Prostate gland (tissue), 2 donors: ENCODE measurements around the gene GCGR. TPM values are rescaled to one million over a fixed set of nuclear protein-coding genes. Genes with fewer than 3 reads are reported as not detected.

Source experiments
- DNase-seq: peaks from one replicate; pipeline ENCODE4 v3.0.0-alpha.2; 2019; ENCODE audit warnings: low spot score
- H3K27ac ChIP-seq, 2 donors: fragments of 200-600 bp; sonication (generic); 2 replicates each; pipeline ENCODE4 v1.5.1; 2017 to 2019
- H3K27me3 ChIP-seq: fragments of 200-600 bp; sonication (generic); replicated peaks from 2 replicates; pipeline ENCODE4 v1.5.1; 2019; ENCODE audit not compliant: insufficient read depth
- H3K36me3 ChIP-seq, 2 donors: fragments of 200-600 bp; sonication (generic); 1 replicate in 1 of 2; 2 replicates in 1 of 2; pipeline versions ENCODE4 v1.5.1 to v1.8.1; 2017 to 2019
- H3K4me1 ChIP-seq: fragments of 200-600 bp; sonication (generic); replicated peaks from 2 replicates; pipeline ENCODE4 v1.5.1; 2019
- H3K4me3 ChIP-seq, 2 donors: fragments of 200-600 bp; sonication (generic); 2 replicates each; pipeline ENCODE4 v1.5.1; 2017 to 2019
- H3K9me3 ChIP-seq: fragments of 200-600 bp; sonication (generic); 2 replicates; pipeline ENCODE4 v1.5.1; 2017
- POLR2A ChIP-seq: fragments of 450-650 bp; IDR thresholded peaks from one replicate; pipeline ENCODE4 v1.6.1; 2016; ENCODE audit warnings: antibody characterized with exemption, mild to moderate bottlenecking
- POLR2AphosphoS5 ChIP-seq: sonication (generic); formaldehyde crosslinking; IDR thresholded peaks from one replicate; pipeline ENCODE4 v1.6.1; 2017; ENCODE audit warnings: antibody characterized with exemption
- WGBS: methylation state at CpG from one replicate; pipeline ENCODE4 v1.1.5; 2018; 5-methylcytosine and 5-hydroxymethylcytosine counted together
- intact Hi-C: fragments of 100-400 bp; cut with DNase I; formaldehyde crosslinking; loops from one replicate; pipeline ENCODE4 v1.14.2; 2022
- total RNA-seq, 2 donors: library from RNA; depleted of rRNA; stranded (reverse); fragments of >200 nt; gene quantifications; one replicate each; pipeline ENCODE4 v1.1.0, GENCODE V29; 2016
- TF ChIP-seq, protein P1 (sequence below), 4 experiments: fragments of 200-600 bp in 2 of 4; fragments of 450-650 bp in 2 of 4; sonication (generic) in 2 of 4; IDR thresholded peaks; 1 replicate in 3 of 4; 2 replicates in 1 of 4; pipeline ENCODE4 v1.5.1; 2016 to 2019; ENCODE audit warnings: antibody characterized with exemption in 4 of 4, mild to moderate bottlenecking in 2 of 4, moderate library complexity in 2 of 4

The GCGR gene
- total RNA-seq, 2 donors from 2014 or later: 0.97 TPM; not detected in 1

DNA sequence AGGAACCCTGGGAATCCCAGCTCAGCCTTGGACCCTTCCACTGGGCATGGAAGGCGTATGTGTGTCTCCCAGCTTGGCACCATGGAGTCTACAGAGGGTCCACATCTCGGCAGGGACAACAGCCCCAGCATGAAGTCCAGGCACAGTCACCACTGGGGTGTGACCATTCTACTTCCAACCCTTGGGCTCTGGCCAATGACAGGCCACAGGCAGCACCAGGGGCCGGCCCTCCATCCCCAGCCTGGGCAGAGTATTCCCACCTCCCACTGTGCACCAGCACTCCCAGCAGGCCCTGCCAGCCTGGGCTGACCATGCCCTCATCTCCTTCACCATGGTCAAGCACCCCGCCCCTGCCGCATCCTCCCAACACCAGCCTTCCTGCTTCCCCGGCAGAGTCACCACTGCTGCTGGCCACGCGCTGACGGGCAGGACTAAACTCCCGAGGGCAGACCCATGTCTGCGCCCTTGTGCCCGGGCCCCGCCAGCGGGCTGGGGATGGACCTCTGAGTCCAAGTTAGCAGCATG, 40.4 kb downstream of the GCGR start:
- peaks cover 30 to 35% of the 10 kb centered on the region in 2 donors for H3K36me3 ChIP-seq

DNA sequence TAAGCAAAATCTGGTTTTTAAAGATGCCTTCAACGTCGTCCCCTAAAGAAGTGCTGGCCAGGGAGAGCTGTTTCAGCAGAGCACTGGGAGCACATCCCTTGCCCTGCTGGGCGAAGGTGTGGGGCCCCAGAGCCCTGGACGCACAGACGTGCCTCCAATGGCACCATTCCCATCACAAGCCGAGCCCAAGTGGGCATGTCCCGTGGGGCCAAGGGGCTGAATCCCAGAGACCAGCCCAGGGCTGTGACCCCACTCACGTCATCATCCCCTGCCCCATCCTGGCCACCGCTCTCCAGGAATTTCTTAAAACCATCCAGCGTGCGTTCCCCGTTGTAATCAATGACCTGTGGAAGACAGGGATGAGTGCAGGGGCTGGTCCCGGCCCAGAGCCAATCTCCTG, 40.9 kb downstream of the GCGR start:
- H3K4me3 ChIP-seq: no peak overlapping the region
- no peaks in the 10 kb centered on the region for H3K4me1 ChIP-seq
- no peaks in the 10 kb centered on the region for H3K9me3 ChIP-seq
- TF ChIP-seq, protein P1, sequence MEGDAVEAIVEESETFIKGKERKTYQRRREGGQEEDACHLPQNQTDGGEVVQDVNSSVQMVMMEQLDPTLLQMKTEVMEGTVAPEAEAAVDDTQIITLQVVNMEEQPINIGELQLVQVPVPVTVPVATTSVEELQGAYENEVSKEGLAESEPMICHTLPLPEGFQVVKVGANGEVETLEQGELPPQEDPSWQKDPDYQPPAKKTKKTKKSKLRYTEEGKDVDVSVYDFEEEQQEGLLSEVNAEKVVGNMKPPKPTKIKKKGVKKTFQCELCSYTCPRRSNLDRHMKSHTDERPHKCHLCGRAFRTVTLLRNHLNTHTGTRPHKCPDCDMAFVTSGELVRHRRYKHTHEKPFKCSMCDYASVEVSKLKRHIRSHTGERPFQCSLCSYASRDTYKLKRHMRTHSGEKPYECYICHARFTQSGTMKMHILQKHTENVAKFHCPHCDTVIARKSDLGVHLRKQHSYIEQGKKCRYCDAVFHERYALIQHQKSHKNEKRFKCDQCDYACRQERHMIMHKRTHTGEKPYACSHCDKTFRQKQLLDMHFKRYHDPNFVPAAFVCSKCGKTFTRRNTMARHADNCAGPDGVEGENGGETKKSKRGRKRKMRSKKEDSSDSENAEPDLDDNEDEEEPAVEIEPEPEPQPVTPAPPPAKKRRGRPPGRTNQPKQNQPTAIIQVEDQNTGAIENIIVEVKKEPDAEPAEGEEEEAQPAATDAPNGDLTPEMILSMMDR (IDR thresholded peaks at IDR 0.05): no peak
- no peak for TF ChIP-seq POLR2A
- no peak for TF ChIP-seq POLR2AphosphoS5
- no peak overlapping the region for H3K27ac ChIP-seq
- WGBS: 83% methylated on average over 13 of the region's 13 CpGs
- peaks cover 30 to 35% of the 10 kb centered on the region in 2 donors for H3K36me3 ChIP-seq
- DNase-seq: no peak
- no peaks in the 10 kb centered on the region for H3K27me3 ChIP-seq
- intact Hi-C loops: no loop called here

More for the DNA sequence above, 40.4 kb downstream of the GCGR start:
- H3K27me3 ChIP-seq: no peaks in the 10 kb centered on the region
- 93% methylated on average over 12 of the region's 14 CpGs for WGBS
- no peaks in the 10 kb centered on the region for H3K4me1 ChIP-seq
- no peak for TF ChIP-seq POLR2A
- TF ChIP-seq, protein P1 (IDR thresholded peaks at IDR 0.05): no peak
- TF ChIP-seq POLR2AphosphoS5: no peak
- H3K9me3 ChIP-seq: no peaks in the 10 kb centered on the region
- intact Hi-C loops: no loop called here
- no peak overlapping the region for H3K4me3 ChIP-seq
- DNase-seq: no peak
- H3K27ac ChIP-seq: no peak overlapping the region

DNA sequence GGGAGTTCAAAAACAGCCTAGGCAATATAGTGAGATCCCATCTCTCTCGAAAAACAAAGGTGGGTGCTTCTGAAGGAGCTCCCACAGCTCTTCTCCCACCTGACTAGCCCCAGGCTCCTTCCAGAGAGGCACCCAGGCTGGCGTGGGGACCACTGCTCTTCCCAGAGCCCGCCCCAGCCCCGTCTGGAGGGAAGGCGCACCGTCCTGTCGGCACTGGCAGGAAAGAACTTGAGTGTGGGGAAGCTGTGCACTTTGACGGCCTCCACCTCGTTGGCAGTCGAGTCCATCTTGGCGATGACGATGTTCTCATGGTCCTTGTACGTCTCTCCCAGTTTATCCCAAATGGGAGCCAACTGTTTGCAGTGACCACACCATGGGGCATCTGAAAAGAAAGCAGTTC, 41.4 kb downstream of the GCGR start:
- Histone ChIP-seq H3K4me1 (no peaks in the 10 kb centered on the region), H3K27me3 (no peaks in the 10 kb centered on the region), H3K36me3 (peaks cover 30 to 35% of the 10 kb centered on the region in 2 donors), H3K9me3 (no peaks in the 10 kb centered on the region), H3K27ac (no peak overlapping the region), H3K4me3 (no peak overlapping the region)
- no peak for TF ChIP-seq POLR2AphosphoS5
- TF ChIP-seq POLR2A: no peak
- TF ChIP-seq, protein P1 (IDR thresholded peaks at IDR 0.05): no peak
- no peak for DNase-seq
- 87% methylated on average over 13 of the region's 13 CpGs for WGBS
- intact Hi-C loops: no loop called here

DNA sequence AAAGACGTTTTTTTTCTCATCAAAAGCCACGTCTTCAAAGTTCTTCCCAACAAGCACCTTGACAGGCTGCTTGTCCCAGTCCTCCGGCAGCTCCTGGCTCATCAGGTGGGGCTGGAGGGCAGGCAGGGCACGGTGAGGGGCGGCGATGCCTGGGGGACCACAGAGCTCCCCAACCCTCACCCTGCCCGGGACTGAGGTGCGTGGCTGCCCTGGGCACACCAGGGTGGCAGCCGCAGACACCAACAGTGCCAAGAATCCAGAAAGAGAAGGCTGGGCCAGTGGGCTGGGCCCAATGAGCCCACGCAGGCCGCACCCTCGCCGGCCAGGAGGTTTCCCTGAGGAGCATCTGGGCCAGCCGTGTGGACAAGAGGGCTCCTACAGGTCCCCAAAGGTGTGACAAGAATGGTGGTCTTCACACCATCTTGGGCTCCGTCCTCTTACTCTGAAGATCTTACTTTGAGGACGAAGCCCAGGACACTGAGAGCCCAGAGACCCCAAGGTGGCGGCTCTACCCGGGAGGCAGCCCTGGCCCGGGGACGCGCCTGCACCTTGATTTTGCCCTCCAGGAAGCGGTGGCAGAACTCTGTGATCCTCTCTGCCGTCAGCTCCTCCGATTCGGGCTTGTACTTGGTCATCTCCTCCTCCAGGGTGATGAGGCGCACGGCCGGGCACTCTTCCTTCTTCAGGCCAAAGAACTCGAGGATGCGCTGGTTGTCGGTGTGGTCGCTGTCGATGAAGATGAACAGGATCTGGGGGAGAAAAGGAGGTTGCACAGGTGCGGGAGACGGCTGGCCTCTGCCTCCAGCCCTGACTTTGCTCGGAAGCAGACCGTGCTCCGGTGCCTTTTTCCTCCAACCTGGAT, 42.2 kb downstream of the GCGR start:
- no peaks in the 10 kb centered on the region for H3K4me1 ChIP-seq
- H3K27me3 ChIP-seq: no peaks in the 10 kb centered on the region
- H3K27ac ChIP-seq: no peak overlapping the region
- TF ChIP-seq POLR2AphosphoS5: no peak
- TF ChIP-seq POLR2A: no peak
- TF ChIP-seq, protein P1 (IDR thresholded peaks at IDR 0.05): no peak
- H3K4me3 ChIP-seq: no peak overlapping the region
- H3K36me3 ChIP-seq: peaks cover 30 to 35% of the 10 kb centered on the region in 2 donors
- no peaks in the 10 kb centered on the region for H3K9me3 ChIP-seq
- 89% methylated on average over 38 of the region's 38 CpGs for WGBS
- intact Hi-C loops: no loop called here
- DNase-seq: no peak
